GM12878 (cell line): ENCODE results near the gene SFT2D2.

ENCODE experiments used
- CBX5 ChIP-seq: sonication (generic); IDR thresholded peaks from 2 replicates; pipeline ENCODE4 v1.6.1; 2016; ENCODE audit warnings: low read depth, moderate library complexity, mild to moderate bottlenecking, inconsistent platforms
- ETV6 ChIP-seq, 2 experiments: fragments of 450-650 bp in 1 of 2; IDR thresholded peaks in 1 of 2; conservative IDR thresholded peaks in 1 of 2; 2 replicates each; pipeline ENCODE4 v1.6.1; 2014; ENCODE audit warnings: antibody characterized with exemption in 1 of 2, borderline replicate concordance in 1 of 2, low read depth in 1 of 2, mild to moderate bottlenecking in 1 of 2, moderate library complexity in 1 of 2
- POLR2A ChIP-seq: IDR thresholded peaks from 2 replicates; pipeline ENCODE4 v1.6.1; 2011; ENCODE audit warnings: low read depth, mild to moderate bottlenecking, low read length
- POLR2AphosphoS5 ChIP-seq: IDR thresholded peaks from 2 replicates; pipeline ENCODE4 v1.6.1; 2011; ENCODE audit warnings: mild to moderate bottlenecking, low read length, inconsistent platforms
- SIN3A ChIP-seq: IDR thresholded peaks from 2 replicates; pipeline ENCODE4 v1.6.1; 2012; ENCODE audit warnings: low read depth, low read length, improper control_type of control experiment
- SRF ChIP-seq, 2 experiments: IDR thresholded peaks; 2 replicates each; pipeline ENCODE4 v1.6.1; 2011; ENCODE audit warnings: low read depth in 2 of 2, low read length in 2 of 2, mild to moderate bottlenecking in 1 of 2, moderate library complexity in 1 of 2
- TAF1 ChIP-seq: IDR thresholded peaks from 2 replicates; pipeline ENCODE4 v1.6.1; 2011; ENCODE audit warnings: mild to moderate bottlenecking, low read depth, low read length, borderline replicate concordance
- TF ChIP-seq, protein P1 (sequence below), 3 experiments: IDR thresholded peaks in 2 of 3; conservative IDR thresholded peaks in 1 of 3; 2 replicates each; pipeline ENCODE4 v1.5.1; 2011; ENCODE audit warnings: low read depth in 3 of 3, low read length in 3 of 3, mild to moderate bottlenecking in 3 of 3, control low read depth in 2 of 3, moderate library complexity in 2 of 3, inconsistent platforms in 1 of 3, mixed read lengths in 1 of 3; ENCODE audit not compliant: control insufficient read depth in 2 of 3, insufficient read depth in 1 of 3; ENCODE audit errors: extremely low read depth in 1 of 3

DNA sequence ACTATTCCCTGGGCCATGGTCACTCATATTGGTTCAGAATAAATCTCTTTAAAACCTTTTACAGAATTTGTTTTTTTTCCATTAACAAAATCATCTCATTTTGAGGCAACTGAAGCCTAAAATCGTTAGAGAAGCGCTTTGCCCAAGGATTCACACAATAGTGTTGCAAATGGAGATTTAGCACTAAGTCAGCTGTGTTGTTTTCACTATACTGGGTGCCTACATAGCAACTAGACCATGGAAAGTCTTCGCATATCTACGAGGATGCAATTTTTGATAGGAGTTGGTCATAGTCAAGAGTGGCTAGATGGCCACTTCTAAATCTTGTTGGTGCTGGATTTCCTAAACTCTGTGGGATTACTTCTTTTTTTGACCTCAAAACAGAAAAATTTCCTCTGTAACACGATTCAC lies 47.6 kb upstream of the SFT2D2 start:
- TF ChIP-seq TAF1 (no peak), POLR2AphosphoS5 (no peak), ETV6 (conservative IDR thresholded peaks at IDR 0.05 in 1 of 2, IDR thresholded peaks at IDR 0.05 in 1 of 2; ENCODE audit: borderline replicate concordance in 1 of 2, low read depth in 1 of 2) (no peak), CBX5 (no peak), SIN3A (no peak), POLR2A (no peak), SRF (IDR thresholded peaks at IDR 0.05; ENCODE audit: low read depth in 2 of 2, low read length in 2 of 2) (no peak)
- TF ChIP-seq, protein P1, sequence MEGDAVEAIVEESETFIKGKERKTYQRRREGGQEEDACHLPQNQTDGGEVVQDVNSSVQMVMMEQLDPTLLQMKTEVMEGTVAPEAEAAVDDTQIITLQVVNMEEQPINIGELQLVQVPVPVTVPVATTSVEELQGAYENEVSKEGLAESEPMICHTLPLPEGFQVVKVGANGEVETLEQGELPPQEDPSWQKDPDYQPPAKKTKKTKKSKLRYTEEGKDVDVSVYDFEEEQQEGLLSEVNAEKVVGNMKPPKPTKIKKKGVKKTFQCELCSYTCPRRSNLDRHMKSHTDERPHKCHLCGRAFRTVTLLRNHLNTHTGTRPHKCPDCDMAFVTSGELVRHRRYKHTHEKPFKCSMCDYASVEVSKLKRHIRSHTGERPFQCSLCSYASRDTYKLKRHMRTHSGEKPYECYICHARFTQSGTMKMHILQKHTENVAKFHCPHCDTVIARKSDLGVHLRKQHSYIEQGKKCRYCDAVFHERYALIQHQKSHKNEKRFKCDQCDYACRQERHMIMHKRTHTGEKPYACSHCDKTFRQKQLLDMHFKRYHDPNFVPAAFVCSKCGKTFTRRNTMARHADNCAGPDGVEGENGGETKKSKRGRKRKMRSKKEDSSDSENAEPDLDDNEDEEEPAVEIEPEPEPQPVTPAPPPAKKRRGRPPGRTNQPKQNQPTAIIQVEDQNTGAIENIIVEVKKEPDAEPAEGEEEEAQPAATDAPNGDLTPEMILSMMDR (IDR thresholded peaks at IDR 0.05 in 2 of 3, conservative IDR thresholded peaks at IDR 0.05 in 1 of 3; ENCODE audit: control insufficient read depth in 2 of 3, extremely low read depth in 1 of 3, insufficient read depth in 1 of 3, low read depth in 3 of 3, low read length in 3 of 3): no peak
